GM12873 (cell line): Measurements from ENCODE around the gene ASIC2.

Experiments used
- CTCF ChIP-seq: IDR thresholded peaks from 2 replicates; pipeline ENCODE4 v1.5.1; 2012; ENCODE audit warnings: low read depth, mild to moderate bottlenecking, moderate library complexity, low read length, control low read depth; ENCODE audit not compliant: insufficient read depth; ENCODE audit errors: missing control alignments

The ASIC2 gene

GRCh38 chr17:32976131-32976530 lies 317.0 kb downstream of the ASIC2 start:
- no peak for TF ChIP-seq CTCF

GRCh38 chr17:32971171-32971570 lies 321.9 kb downstream of the ASIC2 start:
- no peak for TF ChIP-seq CTCF

GRCh38 chr17:32970281-32970680 lies 322.8 kb downstream of the ASIC2 start:
- no peak for TF ChIP-seq CTCF

GRCh38 chr17:32964541-32964940 lies 328.6 kb downstream of the ASIC2 start:
- TF ChIP-seq CTCF: no peak
